Neural progenitor cell (in vitro differentiated cells): ENCODE data around the gene SFI1.

Experiments
- EZH2 ChIP-seq: fragments of 200-600 bp; sonication (generic); IDR thresholded peaks from 2 replicates; pipeline ENCODE4 v1.6.1; 2017; ENCODE audit warnings: antibody characterized with exemption, mild to moderate bottlenecking, moderate library complexity
- TF ChIP-seq, protein P1 (sequence below): fragments of 200-600 bp; sonication (generic); IDR thresholded peaks from 2 replicates; pipeline ENCODE4 v1.5.1; 2017; ENCODE audit warnings: antibody characterized with exemption, mild to moderate bottlenecking

DNA sequence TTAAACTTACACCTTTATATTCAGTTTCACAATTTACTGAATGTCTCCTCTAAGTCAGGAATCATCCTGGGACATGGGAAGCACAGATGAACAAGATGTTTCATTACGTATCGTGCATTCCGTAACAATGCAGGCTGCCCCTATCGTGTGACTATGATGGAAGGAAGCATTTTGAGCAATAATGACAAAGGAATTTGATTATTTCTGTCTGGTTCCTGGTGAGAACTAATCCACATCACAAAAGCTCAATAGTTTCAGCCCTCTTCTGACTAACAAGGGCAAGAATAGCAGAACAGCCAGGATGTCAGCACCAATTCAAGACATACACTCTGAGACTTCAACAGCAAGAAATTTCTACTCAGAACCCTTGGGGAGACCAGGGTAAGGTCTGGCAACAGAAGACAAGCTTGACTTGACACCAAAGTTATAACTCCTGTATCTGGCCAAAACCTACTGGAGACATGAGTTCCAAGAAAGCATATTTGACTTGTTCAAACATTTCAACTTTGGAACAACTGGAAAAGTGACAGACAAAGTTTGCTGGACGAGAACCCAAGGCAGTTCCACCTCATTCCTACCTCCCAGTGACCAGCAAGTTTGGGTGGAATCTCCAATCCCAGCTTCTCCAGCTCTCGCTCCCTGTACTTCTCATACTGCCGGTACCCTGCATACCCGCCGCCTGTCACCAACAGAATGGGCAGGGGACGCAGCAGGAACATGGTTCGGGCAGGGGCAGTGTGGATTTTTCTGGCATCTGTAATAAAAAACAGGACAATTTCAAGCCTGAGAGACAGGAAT is 151.4 kb downstream of the SFI1 start:
- TF ChIP-seq, protein P1, sequence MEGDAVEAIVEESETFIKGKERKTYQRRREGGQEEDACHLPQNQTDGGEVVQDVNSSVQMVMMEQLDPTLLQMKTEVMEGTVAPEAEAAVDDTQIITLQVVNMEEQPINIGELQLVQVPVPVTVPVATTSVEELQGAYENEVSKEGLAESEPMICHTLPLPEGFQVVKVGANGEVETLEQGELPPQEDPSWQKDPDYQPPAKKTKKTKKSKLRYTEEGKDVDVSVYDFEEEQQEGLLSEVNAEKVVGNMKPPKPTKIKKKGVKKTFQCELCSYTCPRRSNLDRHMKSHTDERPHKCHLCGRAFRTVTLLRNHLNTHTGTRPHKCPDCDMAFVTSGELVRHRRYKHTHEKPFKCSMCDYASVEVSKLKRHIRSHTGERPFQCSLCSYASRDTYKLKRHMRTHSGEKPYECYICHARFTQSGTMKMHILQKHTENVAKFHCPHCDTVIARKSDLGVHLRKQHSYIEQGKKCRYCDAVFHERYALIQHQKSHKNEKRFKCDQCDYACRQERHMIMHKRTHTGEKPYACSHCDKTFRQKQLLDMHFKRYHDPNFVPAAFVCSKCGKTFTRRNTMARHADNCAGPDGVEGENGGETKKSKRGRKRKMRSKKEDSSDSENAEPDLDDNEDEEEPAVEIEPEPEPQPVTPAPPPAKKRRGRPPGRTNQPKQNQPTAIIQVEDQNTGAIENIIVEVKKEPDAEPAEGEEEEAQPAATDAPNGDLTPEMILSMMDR, result no peak
- TF ChIP-seq EZH2, result no peak
